ENCODE data around the gene ASXL3.

ASXL3 gene

DNA sequence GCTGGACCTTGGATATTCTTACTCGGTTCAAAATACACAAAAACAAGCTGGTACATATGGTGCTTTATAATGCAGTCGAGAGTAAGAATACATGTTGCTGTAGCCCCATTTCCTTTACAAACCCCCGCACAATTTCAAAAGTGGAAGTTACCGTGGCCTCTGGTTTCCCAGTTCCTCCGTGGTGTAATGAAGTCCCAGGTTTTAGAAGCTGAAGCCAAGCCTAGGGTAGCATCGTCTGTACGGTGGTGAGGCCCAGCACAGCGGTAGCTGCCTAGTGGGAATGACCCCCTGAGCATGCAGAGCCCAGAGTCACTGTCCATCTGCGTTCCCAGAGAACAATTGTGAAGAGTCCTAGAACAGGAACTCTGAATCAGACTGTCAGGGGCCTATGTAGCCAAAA is 171.8 kb downstream of the ASXL3 start:
- H3K4me3 Mint-ChIP-seq, result no peak overlapping the region
- no peak overlapping the region for H3K27ac Mint-ChIP-seq
- no peaks in the 10 kb centered on the region for H3K27me3 Mint-ChIP-seq

DNA sequence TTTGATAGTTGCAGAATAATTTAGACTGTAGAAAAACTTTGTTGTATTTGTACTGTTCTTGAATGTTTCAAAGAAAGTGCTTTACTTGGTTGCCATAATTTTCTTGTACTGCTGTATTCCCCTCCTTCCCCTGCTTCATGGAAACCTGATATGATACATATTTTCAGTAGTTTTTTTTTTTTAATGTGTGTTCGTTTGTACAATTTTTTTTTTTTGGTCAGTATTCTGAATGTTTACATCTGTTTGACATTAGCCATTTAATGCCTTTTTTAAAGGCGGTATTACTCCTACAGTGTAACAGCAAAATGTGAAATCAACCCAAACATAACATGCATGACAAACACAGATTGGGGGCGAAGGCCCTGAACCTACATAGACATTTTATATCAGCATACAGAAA is 172.3 kb downstream of the ASXL3 start:
- no peaks in the 10 kb centered on the region for H3K36me3 Mint-ChIP-seq
- H3K27me3 Mint-ChIP-seq, result no peaks in the 10 kb centered on the region
- H3K4me1 Mint-ChIP-seq (ENCODE audit: low read depth), result no peaks in the 10 kb centered on the region
- H3K27ac Mint-ChIP-seq, result no peak overlapping the region
- H3K4me3 Mint-ChIP-seq, result no peak overlapping the region
- no peaks in the 10 kb centered on the region for H3K9me3 Mint-ChIP-seq (ENCODE audit: low read depth)

More for the DNA sequence above, 171.8 kb downstream of the ASXL3 start:
- Mint-ChIP-seq H3K36me3 (no peaks in the 10 kb centered on the region), H3K4me1 (ENCODE audit: low read depth) (no peaks in the 10 kb centered on the region), H3K9me3 (ENCODE audit: low read depth) (no peaks in the 10 kb centered on the region)

DNA sequence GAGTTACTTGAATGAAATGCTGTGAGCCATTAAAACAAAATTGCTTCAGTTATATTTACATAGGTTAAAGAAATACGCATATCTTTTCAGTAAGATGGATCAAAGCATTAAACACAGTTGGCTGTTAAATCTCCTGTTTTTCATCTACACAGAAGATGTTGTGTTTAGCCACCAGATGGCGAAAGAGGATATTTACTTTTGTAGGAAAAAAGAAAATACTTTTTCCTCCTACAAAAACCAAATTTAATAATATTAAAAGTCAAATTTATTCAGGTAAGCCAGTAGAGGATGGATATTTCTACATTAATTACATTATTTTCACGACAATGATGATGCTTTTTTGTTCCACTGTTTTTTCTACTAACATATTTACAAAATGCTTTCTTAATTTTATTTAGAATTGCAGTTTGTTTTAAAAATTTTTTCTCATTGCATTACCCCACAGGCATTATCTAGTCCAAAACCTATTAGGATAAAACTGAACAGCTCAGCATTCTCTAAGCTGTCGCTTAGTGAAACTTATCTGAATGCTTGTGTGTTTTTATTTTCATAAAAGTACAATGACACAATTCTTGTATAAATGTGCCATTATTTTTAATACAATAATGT is 173.7 kb downstream of the ASXL3 start:
- Mint-ChIP-seq H3K4me3 (no peak overlapping the region), H3K27me3 (no peaks in the 10 kb centered on the region), H3K36me3 (no peaks in the 10 kb centered on the region), H3K27ac (no peak overlapping the region), H3K4me1 (ENCODE audit: low read depth) (no peaks in the 10 kb centered on the region), H3K9me3 (ENCODE audit: low read depth) (no peaks in the 10 kb centered on the region)

DNA sequence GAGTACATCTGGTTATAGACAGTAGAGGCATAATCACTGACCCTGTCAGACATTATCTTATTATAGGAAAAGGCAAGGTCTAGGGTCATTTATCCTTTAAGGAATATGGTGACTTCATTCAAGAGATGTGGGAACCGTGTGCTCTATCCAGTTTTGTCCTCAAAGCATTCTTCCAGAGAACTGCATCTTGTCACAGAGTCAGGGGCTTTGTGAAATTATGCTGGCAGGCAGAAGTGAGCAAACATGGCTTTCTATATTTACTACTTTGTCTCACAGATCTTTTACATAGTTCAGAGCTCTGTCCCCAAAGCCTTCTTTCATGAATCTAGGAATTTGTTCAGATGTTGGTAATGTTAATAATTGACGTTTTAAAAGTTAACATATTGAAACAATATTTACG is 177.4 kb downstream of the ASXL3 start:
- Mint-ChIP-seq H3K27me3 (no peaks in the 10 kb centered on the region), H3K4me3 (no peak overlapping the region), H3K9me3 (ENCODE audit: low read depth) (no peaks in the 10 kb centered on the region), H3K27ac (no peak overlapping the region), H3K36me3 (no peaks in the 10 kb centered on the region), H3K4me1 (ENCODE audit: low read depth) (no peaks in the 10 kb centered on the region)

DNA sequence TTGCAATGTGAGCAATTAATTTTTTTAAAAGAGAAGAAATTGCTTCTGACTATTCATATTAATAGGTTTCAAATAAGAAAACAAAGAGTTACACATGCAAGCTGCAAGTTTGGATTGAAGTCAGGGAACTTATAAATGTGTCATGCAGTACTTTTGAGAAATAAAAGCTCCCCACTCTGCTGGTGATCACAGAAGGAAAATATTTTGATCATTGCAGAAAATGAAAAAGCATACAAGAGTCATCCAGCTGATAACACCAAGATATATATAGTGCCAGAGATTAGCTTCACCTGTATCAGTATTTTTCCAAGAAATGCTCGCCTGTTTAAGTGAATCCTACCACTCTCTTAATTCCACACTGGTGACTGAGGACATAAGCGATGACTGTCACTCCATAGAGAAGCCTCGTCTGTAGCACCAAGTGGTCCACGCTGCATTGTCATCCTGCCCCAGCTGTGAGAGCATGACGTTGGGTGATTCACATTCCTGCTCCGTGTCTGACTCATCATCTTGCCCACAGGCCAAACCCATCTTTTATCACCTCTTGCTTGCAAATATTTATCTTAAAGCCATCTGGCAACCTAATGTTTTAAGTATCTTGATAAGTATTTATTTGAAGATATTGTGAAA is 178.0 kb downstream of the ASXL3 start:
- H3K9me3 Mint-ChIP-seq (ENCODE audit: low read depth), result no peaks in the 10 kb centered on the region
- H3K27ac Mint-ChIP-seq, result no peak overlapping the region
- no peaks in the 10 kb centered on the region for H3K27me3 Mint-ChIP-seq
- no peaks in the 10 kb centered on the region for H3K4me1 Mint-ChIP-seq (ENCODE audit: low read depth)
- no peak overlapping the region for H3K4me3 Mint-ChIP-seq
- H3K36me3 Mint-ChIP-seq, result no peaks in the 10 kb centered on the region

DNA sequence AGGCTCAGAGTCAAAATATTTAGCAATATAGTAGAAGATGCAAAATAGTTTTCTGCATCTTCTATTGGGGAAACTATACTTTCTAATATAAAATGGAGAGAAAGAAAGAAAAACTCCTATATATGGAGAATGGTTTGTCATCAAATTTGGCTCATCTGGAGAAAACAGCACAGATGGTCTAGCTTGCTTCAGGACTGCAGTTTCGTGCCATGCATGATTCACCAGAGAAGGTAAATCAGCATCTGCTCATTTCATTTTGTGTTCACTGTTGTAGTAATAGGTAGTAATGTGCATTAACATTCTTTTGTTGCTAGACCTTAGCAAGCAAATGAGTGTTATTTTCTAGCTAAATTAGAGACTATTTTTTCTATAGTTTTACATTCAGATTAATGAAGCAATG is 179.0 kb downstream of the ASXL3 start:
- Mint-ChIP-seq H3K27ac (no peak overlapping the region), H3K4me1 (ENCODE audit: low read depth) (no peaks in the 10 kb centered on the region), H3K27me3 (no peaks in the 10 kb centered on the region), H3K4me3 (no peak overlapping the region), H3K9me3 (ENCODE audit: low read depth) (no peaks in the 10 kb centered on the region), H3K36me3 (no peaks in the 10 kb centered on the region)

DNA sequence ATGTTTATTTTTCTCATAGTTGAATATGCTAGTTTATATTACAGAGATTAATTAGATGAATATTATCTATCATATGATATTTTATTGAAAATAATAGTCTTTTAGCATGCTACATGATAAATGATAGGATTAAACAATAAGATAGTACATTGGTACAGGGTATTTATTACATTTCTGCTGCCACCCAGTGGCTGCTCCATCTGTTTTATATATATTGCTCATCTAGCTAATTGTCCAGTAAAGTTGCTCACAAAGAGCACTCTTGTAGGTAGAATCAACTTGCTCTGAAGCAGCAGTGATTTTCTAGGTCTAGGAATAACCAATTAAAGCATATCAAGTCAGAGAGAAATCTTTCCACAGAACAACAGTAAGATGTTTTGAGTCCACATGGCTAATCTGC is 183.3 kb downstream of the ASXL3 start:
- no peaks in the 10 kb centered on the region for H3K9me3 Mint-ChIP-seq (ENCODE audit: low read depth)
- no peaks in the 10 kb centered on the region for H3K27me3 Mint-ChIP-seq
- no peak overlapping the region for H3K4me3 Mint-ChIP-seq
- H3K4me1 Mint-ChIP-seq (ENCODE audit: low read depth), result no peaks in the 10 kb centered on the region
- no peaks in the 10 kb centered on the region for H3K36me3 Mint-ChIP-seq
- H3K27ac Mint-ChIP-seq, result no peak overlapping the region

DNA sequence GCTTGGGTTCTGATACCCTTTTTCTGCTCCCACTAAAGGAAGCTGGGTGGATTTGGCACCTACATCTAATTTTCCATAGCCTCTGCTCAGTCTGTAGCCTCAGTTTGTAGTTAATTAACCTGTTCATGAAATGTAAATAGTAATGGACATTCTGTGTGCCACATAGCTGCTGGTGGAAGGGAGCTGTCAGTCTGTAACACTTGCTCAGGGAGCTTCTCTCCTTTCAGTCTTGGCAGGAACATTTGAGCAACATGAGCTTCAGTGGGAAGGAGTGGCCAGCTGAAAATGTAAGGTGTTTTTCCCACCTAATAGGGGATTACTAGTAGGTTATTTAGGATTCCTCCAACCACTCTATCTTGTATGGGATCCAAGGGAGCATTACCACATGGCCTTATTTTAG is 203.4 kb downstream of the ASXL3 start:
- H3K4me1 Mint-ChIP-seq (ENCODE audit: low read depth), result no peaks in the 10 kb centered on the region
- H3K27ac Mint-ChIP-seq, result no peak overlapping the region
- H3K4me3 Mint-ChIP-seq, result no peak overlapping the region
- no peaks in the 10 kb centered on the region for H3K36me3 Mint-ChIP-seq
- H3K27me3 Mint-ChIP-seq, result no peaks in the 10 kb centered on the region
- peaks cover 6% of the 10 kb centered on the region for H3K9me3 Mint-ChIP-seq (ENCODE audit: low read depth)
